ENCODE data around the gene KAZN. TPM values are rescaled to one million over a fixed set of nuclear protein-coding genes. Genes with fewer than 3 reads are reported as not detected.

Gene KAZN
- total and polyA plus RNA-seq, 2 donors from 2014 or later = 17.4 to 60.8 TPM

DNA sequence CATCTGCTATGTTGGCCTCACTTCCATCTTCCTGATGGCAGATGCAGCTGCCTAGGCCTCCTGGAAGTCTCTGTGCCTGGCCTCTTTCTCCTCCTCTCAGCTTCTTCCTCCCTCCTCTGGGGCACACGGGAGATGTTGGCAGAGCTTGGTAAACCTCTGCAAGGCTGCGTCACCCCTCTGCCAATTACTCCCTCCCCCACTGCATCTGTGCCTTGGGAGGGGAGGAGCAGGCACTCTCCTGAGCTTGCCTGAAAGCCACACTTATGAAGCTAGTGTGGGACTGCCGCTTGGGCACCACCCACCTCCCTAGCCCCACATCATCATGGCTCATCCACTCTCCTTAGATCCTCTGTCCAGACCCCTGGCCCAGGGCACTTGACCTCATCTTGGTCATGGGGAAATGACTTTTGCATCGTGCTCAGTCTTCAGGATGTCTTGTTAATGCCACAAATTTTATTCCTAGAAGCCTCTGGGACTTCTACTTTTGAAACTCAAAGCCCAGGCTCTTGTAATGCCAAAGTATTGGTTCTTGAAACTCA, 547.7 kb downstream of the KAZN start:
- H3K4me3 ChIP-seq (ENCODE audit: low read length in 3 of 3) = no peak overlapping the region
- TF ChIP-seq, protein P1, sequence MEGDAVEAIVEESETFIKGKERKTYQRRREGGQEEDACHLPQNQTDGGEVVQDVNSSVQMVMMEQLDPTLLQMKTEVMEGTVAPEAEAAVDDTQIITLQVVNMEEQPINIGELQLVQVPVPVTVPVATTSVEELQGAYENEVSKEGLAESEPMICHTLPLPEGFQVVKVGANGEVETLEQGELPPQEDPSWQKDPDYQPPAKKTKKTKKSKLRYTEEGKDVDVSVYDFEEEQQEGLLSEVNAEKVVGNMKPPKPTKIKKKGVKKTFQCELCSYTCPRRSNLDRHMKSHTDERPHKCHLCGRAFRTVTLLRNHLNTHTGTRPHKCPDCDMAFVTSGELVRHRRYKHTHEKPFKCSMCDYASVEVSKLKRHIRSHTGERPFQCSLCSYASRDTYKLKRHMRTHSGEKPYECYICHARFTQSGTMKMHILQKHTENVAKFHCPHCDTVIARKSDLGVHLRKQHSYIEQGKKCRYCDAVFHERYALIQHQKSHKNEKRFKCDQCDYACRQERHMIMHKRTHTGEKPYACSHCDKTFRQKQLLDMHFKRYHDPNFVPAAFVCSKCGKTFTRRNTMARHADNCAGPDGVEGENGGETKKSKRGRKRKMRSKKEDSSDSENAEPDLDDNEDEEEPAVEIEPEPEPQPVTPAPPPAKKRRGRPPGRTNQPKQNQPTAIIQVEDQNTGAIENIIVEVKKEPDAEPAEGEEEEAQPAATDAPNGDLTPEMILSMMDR (IDR thresholded peaks at IDR 0.05; ENCODE audit: borderline replicate concordance, extremely low read depth, insufficient read depth) = no peak
- H3K27ac ChIP-seq (ENCODE audit: low read depth in 2 of 2, low read length in 2 of 2) = no peak overlapping the region
- H3K36me3 ChIP-seq (ENCODE audit: control insufficient read depth in 2 of 3, insufficient read depth in 3 of 3, low read length in 3 of 3) = no peaks in the 10 kb centered on the region
- FAIRE-seq (no peak), DNase-seq (no peak)
- intact Hi-C loops (cut with DNase I) = no loop called here
- no peaks in the 10 kb centered on the region for H3K4me1 ChIP-seq (ENCODE audit: control insufficient read depth in 2 of 3, insufficient read depth in 2 of 3, low read depth in 1 of 3, low read length in 3 of 3)
- H3K27me3 ChIP-seq (ENCODE audit: control insufficient read depth, insufficient read depth, low read length) = no peaks in the 10 kb centered on the region
- no peaks in the 10 kb centered on the region for H3K9me3 ChIP-seq (ENCODE audit: control insufficient read depth in 2 of 3, insufficient read depth in 1 of 3, low read length in 3 of 3)
- no peak overlapping the region for H3K9ac ChIP-seq (ENCODE audit: low read length in 3 of 3)

DNA sequence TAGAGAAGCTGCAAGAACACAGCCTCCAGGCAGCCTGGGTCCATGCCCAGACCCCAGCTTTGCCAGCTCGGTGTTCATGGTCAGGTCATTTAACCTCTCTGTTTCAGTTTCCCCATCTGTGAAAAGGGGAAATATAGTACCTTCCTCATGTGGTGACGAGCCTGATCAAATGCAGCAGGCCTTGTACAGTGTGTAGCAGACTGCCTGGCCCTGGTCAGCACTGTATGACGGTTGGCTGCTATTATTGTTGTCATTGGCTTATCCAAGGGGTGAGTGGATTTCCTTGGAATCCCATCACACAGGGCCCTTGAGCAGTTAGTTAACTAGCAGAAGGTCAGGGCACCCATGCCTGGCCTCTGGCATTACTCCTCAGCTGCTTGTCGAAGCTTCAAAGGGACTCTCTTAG, 548.5 kb downstream of the KAZN start:
- H3K4me3 ChIP-seq (ENCODE audit: low read length in 3 of 3) = no peak overlapping the region
- H3K9me3 ChIP-seq (ENCODE audit: control insufficient read depth in 2 of 3, insufficient read depth in 1 of 3, low read length in 3 of 3) = no peaks in the 10 kb centered on the region
- H3K27ac ChIP-seq (ENCODE audit: low read depth in 2 of 2, low read length in 2 of 2) = no peak overlapping the region
- H3K4me1 ChIP-seq (ENCODE audit: control insufficient read depth in 2 of 3, insufficient read depth in 2 of 3, low read depth in 1 of 3, low read length in 3 of 3) = peaks cover 0 to 3% (median 0%) of the 10 kb centered on the region in 3 donors
- no peaks in the 10 kb centered on the region for H3K27me3 ChIP-seq (ENCODE audit: control insufficient read depth, insufficient read depth, low read length)
- FAIRE-seq = no peak
- intact Hi-C loops (cut with DNase I) = no loop called here
- DNase-seq = no peak
- TF ChIP-seq, protein P1 (IDR thresholded peaks at IDR 0.05; ENCODE audit: borderline replicate concordance, extremely low read depth, insufficient read depth) = no peak
- no peaks in the 10 kb centered on the region for H3K36me3 ChIP-seq (ENCODE audit: control insufficient read depth in 2 of 3, insufficient read depth in 3 of 3, low read length in 3 of 3)
- no peak overlapping the region for H3K9ac ChIP-seq (ENCODE audit: low read length in 3 of 3)

DNA sequence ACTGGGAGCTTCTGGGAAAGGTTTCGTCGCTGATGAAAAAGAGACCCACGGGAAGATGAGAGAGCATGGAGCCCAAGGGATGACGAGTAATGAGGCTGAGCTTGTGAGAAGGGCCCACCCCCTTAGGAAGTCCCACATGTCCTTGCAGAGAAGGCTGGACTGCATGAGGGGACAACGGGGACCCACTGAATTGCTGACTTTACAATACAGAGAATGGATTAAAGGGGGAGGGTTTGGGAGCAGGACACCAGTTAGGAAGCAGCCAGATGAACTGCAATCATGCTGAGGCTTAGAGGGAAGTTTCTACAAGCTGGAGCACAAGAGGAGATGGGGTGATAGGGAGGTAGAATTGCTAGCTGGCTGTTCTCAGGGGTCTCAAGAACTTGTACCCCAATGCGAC, 549.5 kb downstream of the KAZN start:
- TF ChIP-seq, protein P1 (IDR thresholded peaks at IDR 0.05; ENCODE audit: borderline replicate concordance, extremely low read depth, insufficient read depth) = no peak
- intact Hi-C loops (cut with DNase I) = no loop called here
- H3K4me3 ChIP-seq (ENCODE audit: low read length in 3 of 3) = no peak overlapping the region
- no peaks in the 10 kb centered on the region for H3K36me3 ChIP-seq (ENCODE audit: control insufficient read depth in 2 of 3, insufficient read depth in 3 of 3, low read length in 3 of 3)
- H3K27me3 ChIP-seq (ENCODE audit: control insufficient read depth, insufficient read depth, low read length) = no peaks in the 10 kb centered on the region
- H3K9ac ChIP-seq (ENCODE audit: low read length in 3 of 3) = no peak overlapping the region
- peaks cover 0 to 6% (median 0%) of the 10 kb centered on the region in 3 donors for H3K4me1 ChIP-seq (ENCODE audit: control insufficient read depth in 2 of 3, insufficient read depth in 2 of 3, low read depth in 1 of 3, low read length in 3 of 3)
- FAIRE-seq (no peak), DNase-seq (no peak)
- H3K9me3 ChIP-seq (ENCODE audit: control insufficient read depth in 2 of 3, insufficient read depth in 1 of 3, low read length in 3 of 3) = no peaks in the 10 kb centered on the region
- no peak overlapping the region for H3K27ac ChIP-seq (ENCODE audit: low read depth in 2 of 2, low read length in 2 of 2)

DNA sequence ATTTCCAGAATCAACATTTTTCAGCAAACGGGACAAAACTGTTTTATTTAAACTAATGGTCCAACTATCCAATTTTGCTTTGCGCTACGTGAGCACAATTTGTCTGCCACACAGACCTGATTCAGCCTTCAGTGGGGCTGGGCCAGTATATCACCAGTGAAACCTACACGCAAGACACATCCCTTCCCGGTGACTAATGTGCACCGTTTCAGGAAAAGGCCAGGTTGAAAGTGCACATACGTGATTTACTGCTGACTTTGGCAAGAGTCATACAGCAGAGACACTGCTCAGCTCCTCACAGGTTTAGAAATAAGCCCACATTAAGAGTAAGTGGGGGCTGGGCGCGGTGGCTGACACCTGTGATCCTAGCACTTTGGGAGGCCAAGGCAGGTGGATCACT, 550.0 kb downstream of the KAZN start:
- Histone ChIP-seq H3K36me3 (ENCODE audit: control insufficient read depth in 2 of 3, insufficient read depth in 3 of 3, low read length in 3 of 3) (no peaks in the 10 kb centered on the region), H3K27me3 (ENCODE audit: control insufficient read depth, insufficient read depth, low read length) (no peaks in the 10 kb centered on the region), H3K4me3 (ENCODE audit: low read length in 3 of 3) (no peak overlapping the region), H3K27ac (ENCODE audit: low read depth in 2 of 2, low read length in 2 of 2) (no peak overlapping the region), H3K9me3 (ENCODE audit: control insufficient read depth in 2 of 3, insufficient read depth in 1 of 3, low read length in 3 of 3) (no peaks in the 10 kb centered on the region), H3K9ac (ENCODE audit: low read length in 3 of 3) (no peak overlapping the region), H3K4me1 (ENCODE audit: control insufficient read depth in 2 of 3, insufficient read depth in 2 of 3, low read depth in 1 of 3, low read length in 3 of 3) (peaks cover 0 to 6% (median 0%) of the 10 kb centered on the region in 3 donors)
- intact Hi-C loops (cut with DNase I) = no loop called here
- DNase-seq (no peak), FAIRE-seq (no peak)
- TF ChIP-seq, protein P1 (IDR thresholded peaks at IDR 0.05; ENCODE audit: borderline replicate concordance, extremely low read depth, insufficient read depth) = no peak

Measured in kidney (tissue), 14 donors.